GM19193 (cell line): ENCODE measurements around the gene CROCC.

Experiments
- POLR2A ChIP-seq: IDR thresholded peaks from 4 replicates; pipeline ENCODE4 v1.6.1; 2011; ENCODE audit not compliant: insufficient read depth, insufficient read length; ENCODE audit errors: extremely low read depth

CROCC gene

GRCh38 chr1:16993521-16994038 is 71.8 kb downstream of the CROCC start:
- no peak for TF ChIP-seq POLR2A

GRCh38 chr1:16996845-16997244 is 75.1 kb downstream of the CROCC start:
- no peak for TF ChIP-seq POLR2A

DNA sequence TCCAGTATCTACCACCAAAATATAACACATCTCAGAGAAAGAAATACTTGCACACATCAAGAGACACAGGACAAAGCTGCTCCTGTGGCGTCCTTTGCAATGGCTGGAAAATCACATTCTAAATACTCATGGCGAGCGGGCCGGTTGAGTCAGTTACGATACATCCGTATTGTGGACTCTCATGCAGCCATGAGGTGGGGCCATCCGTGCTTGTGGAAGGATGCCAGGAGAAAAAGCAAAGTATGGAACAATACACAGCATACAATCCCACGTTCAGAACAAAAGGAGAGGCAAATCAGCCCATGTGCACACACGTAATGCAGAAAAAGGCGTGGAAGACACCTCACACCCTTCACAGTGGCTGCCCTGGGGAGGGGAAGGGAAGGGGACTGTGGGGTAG is 76.9 kb downstream of the CROCC start:
- TF ChIP-seq POLR2A: no peak

GRCh38 chr1:16999863-17000262 is 78.1 kb downstream of the CROCC start:
- no peak for TF ChIP-seq POLR2A

DNA sequence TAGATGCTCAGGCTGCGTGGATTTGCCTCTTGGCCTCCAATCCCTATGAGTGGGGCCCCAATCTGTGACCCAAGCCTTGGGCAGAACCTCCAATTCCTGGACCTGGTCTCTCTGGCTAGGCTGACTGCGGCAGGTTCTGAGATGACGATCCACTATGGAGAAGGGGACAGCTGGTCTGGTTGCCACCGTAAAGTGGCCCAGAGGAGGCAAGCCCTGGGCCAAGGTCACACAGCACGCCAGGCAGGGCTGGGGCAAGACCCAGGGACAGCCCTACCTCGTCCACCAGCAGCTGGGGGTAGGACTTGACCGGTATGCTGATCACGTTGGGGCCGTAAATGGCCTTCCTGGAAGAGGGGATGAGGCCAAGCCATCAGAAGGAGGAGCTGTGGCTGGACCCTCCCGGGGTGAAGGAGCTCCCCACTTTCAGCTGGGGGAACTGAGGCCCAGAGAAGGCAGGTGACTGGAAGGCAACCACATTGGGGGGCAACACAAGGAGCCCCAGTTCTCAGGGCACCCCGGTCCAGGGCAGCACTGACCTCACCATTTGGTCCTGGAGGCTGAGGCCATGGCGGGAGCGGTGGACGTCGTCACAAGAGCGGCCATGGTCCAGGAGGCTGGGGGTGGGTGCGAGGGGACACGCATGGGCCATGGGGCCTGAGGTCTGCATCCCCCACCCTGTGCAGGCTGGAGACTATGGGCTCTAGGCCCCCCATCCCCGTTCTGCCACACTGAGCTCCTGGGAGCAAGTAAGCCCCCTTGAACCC is 80.2 kb downstream of the CROCC start:
- no peak for TF ChIP-seq POLR2A

DNA sequence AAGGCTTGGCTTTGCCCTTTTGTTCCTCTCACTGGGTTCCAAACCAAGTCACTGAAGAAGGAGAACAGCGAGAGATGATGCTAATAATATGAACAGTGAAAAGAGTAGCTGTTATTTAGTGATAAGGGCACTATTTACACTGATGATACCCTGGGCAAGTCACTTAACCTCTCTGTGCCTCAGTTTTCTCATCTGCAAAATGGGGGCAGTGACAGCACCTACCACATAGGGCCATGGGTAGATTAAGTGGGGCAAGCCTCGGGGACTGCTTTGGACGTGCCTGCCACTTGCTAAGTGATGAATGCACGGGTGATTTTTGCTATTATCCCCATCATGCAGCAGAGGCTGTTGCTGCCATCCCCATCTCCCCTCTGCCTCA is 80.8 kb downstream of the CROCC start:
- no peak for TF ChIP-seq POLR2A

- TF ChIP-seq POLR2A: no peak
Observed at GRCh38 chr1:17004466-17005364, 83.0 kb downstream of the CROCC start.

DNA sequence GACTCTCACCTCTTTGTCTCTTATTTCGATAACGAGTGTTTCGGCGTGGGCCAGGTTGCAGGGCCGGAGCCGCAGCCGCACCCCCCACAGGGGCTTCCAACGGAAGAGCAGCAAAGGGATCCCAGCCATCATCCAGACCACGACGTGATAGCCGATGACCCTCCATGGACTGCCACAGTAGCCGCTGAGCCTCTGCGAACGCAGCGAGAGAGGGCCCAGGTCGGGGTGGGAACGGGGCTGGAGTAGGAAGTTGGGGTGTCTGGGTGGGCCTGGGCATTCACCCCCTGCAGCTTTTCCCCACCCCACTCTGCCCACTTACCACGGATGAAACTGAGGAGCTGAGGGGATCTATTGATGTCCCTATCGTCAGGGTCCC is 83.6 kb downstream of the CROCC start:
- no peak for TF ChIP-seq POLR2A

DNA sequence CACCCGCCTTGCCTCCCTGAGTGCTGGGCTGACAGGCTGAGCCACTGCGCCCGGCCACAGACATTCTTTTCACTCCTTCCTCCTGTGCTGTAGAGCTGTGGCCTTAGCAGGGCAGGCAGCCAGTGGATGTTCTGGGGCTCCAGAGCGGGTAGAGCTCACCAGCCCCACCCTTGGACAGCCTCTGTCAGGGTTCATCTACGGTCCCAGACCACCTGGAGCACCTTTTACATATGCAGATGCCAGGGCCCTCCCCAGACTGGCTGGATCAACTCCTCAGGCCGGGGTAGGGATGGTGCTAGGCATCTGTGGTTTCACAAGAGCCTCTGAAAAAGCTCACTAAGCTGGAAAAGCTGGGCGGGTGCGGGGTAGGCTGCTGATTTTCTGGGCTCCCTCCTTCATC is 85.4 kb downstream of the CROCC start:
- no peak for TF ChIP-seq POLR2A

GRCh38 chr1:17008208-17008855 is 86.6 kb downstream of the CROCC start:
- TF ChIP-seq POLR2A: no peak

- TF ChIP-seq POLR2A: no peak
Observed at GRCh38 chr1:17009706-17010105, 88.0 kb downstream of the CROCC start.

- TF ChIP-seq POLR2A: no peak
Observed at GRCh38 chr1:17011092-17011438, 89.3 kb downstream of the CROCC start.

- TF ChIP-seq POLR2A: peak; percentile 56
Observed at GRCh38 chr1:17011439-17012307, 89.9 kb downstream of the CROCC start, which contains the start of gene ATP13A2. Gene ATP13A2, minus strand, starts transcription at chr1:17011928. Its CDS starts 190 bp downstream, at chr1:17011738.

- TF ChIP-seq POLR2A: no peak
Observed at GRCh38 chr1:17012775-17013490, 91.2 kb downstream of the CROCC start.
